Endothelial cell (in vitro differentiated cells): ENCODE results near the gene RBM48. TPM values are rescaled to one million over a fixed set of nuclear protein-coding genes. Genes with fewer than 3 reads are reported as not detected.
"Not testable (repeated sequence)": the region's sequence is repeated elsewhere in the genome, so short reads cannot be mapped to it uniquely, and the experiment has no call there.

ENCODE experiments used
- DNase-seq: peaks from one replicate; pipeline ENCODE4 v3.0.0; 2021; ENCODE audit warnings: low spot score
- H3K27ac Mint-ChIP-seq: one replicate; pipeline ENCODE4 v1.8.0; 2021; ENCODE audit warnings: mixed read lengths, inconsistent platforms; ENCODE audit not compliant: unreplicated experiment
- H3K27me3 Mint-ChIP-seq: one replicate; pipeline ENCODE4 v1.8.0; 2021; ENCODE audit warnings: mild to moderate bottlenecking, moderate library complexity, mixed read lengths, inconsistent platforms; ENCODE audit not compliant: unreplicated experiment
- H3K36me3 Mint-ChIP-seq: one replicate; pipeline ENCODE4 v1.8.0; 2021; ENCODE audit warnings: mild to moderate bottlenecking, low read depth, mixed read lengths, inconsistent platforms; ENCODE audit not compliant: unreplicated experiment
- H3K4me1 Mint-ChIP-seq: one replicate; pipeline ENCODE4 v1.8.0; 2021; ENCODE audit warnings: mild to moderate bottlenecking, mixed read lengths, inconsistent platforms; ENCODE audit not compliant: unreplicated experiment
- H3K4me3 Mint-ChIP-seq: one replicate; pipeline ENCODE4 v1.8.0; 2021; ENCODE audit warnings: mild to moderate bottlenecking, mixed read lengths, inconsistent platforms; ENCODE audit not compliant: unreplicated experiment
- H3K9me3 Mint-ChIP-seq: one replicate; pipeline ENCODE4 v1.8.0; 2021; ENCODE audit warnings: mixed read lengths, inconsistent platforms; ENCODE audit not compliant: unreplicated experiment
- long read RNA-seq: library from polyadenylated mRNA; unstranded; transcript quantifications from one replicate; pipeline ENCODE4 v2.0.0, GENCODE V29; 2020; ENCODE audit not compliant: unreplicated experiment
- total RNA-seq: library from RNA; stranded (reverse); fragmentation: NEBNext Ultra II Directional; extraction: Animal tissue kit (Norgen Biotek cat#: 25700); gene quantifications from one replicate; pipeline ENCODE4 v1.2.1, GENCODE V29; 2021; ENCODE audit not compliant: unreplicated experiment
- TF ChIP-seq, protein P1 (sequence below): fragments of 200-600 bp; sonication (generic); IDR thresholded peaks from one replicate; pipeline ENCODE4 v1.5.0; 2021; ENCODE audit warnings: antibody characterized with exemption; ENCODE audit not compliant: unreplicated experiment

The RBM48 gene
- 17.3 TPM for total RNA-seq
- long read RNA-seq, transcript RBM48-201 (5 exons, 1,742 nt), result major isoform, 17 of 20 reads
- long read RNA-seq, partial matches to known transcripts, result 0 of 20 reads
- long read RNA-seq, other reads (novel, unspliced or antisense), result 3 of 20 reads

- H3K9me3 Mint-ChIP-seq, result no peaks in the 10 kb centered on the region
- peak; percentile 92 for DNase-seq
- peaks cover 4% of the 10 kb centered on the region for H3K27me3 Mint-ChIP-seq
- H3K36me3 Mint-ChIP-seq, result peaks cover 25% of the 10 kb centered on the region
- TF ChIP-seq, protein P1, sequence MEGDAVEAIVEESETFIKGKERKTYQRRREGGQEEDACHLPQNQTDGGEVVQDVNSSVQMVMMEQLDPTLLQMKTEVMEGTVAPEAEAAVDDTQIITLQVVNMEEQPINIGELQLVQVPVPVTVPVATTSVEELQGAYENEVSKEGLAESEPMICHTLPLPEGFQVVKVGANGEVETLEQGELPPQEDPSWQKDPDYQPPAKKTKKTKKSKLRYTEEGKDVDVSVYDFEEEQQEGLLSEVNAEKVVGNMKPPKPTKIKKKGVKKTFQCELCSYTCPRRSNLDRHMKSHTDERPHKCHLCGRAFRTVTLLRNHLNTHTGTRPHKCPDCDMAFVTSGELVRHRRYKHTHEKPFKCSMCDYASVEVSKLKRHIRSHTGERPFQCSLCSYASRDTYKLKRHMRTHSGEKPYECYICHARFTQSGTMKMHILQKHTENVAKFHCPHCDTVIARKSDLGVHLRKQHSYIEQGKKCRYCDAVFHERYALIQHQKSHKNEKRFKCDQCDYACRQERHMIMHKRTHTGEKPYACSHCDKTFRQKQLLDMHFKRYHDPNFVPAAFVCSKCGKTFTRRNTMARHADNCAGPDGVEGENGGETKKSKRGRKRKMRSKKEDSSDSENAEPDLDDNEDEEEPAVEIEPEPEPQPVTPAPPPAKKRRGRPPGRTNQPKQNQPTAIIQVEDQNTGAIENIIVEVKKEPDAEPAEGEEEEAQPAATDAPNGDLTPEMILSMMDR, result peak; percentile 21
- H3K4me1 Mint-ChIP-seq, result peaks cover 18% of the 10 kb centered on the region
- H3K4me3 Mint-ChIP-seq, result peak within 1 kb of the TSS; percentile 96
- H3K27ac Mint-ChIP-seq, result peak within 1 kb of the TSS; percentile 99
Observed at GRCh38 chr7:92528188-92528957, at the start of gene RBM48, which contains the start of gene PEX1. Gene RBM48 (plus strand): TSS chr7:92528795. CDS start chr7:92528814, 19 bp downstream. Gene PEX1 (minus strand): TSS chr7:92528520. CDS start chr7:92528435, 85 bp downstream.

- H3K27ac Mint-ChIP-seq, result not testable (repeated sequence)
Observed at GRCh38 chr7:92479146-92479545, 49.4 kb upstream of the RBM48 start.

DNA sequence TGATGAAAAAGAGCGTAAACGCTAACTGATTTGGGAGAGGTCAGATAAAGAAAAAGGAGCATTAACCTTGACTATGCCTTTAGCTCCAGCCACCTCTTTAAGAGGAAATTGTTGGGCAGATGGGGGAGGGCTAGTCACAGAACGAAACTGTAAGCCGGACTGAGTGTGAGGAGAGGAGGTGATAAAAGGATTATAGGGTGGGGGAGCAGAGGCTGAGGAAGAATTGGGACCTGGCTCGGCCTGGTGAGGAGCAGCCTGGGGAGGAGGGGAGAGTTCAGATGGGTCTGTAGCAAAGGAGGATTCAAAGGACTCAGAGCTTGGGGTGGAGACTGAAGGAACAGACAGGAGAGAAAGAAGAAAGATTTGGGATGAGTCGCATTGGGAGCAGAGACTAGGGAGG is 45.0 kb upstream of the RBM48 start:
- peaks cover 15% of the 10 kb centered on the region for H3K36me3 Mint-ChIP-seq
- not testable (repeated sequence) for H3K27me3 Mint-ChIP-seq, H3K27ac Mint-ChIP-seq, H3K9me3 Mint-ChIP-seq, DNase-seq, H3K4me1 Mint-ChIP-seq, H3K4me3 Mint-ChIP-seq

More at GRCh38 chr7:92479146-92479545, 49.4 kb upstream of the RBM48 start:
- not testable (repeated sequence) for DNase-seq, H3K27me3 Mint-ChIP-seq, H3K4me1 Mint-ChIP-seq, H3K9me3 Mint-ChIP-seq, H3K36me3 Mint-ChIP-seq, H3K4me3 Mint-ChIP-seq

- H3K9me3 Mint-ChIP-seq, H3K27me3 Mint-ChIP-seq, H3K4me1 Mint-ChIP-seq, DNase-seq, H3K27ac Mint-ChIP-seq, H3K4me3 Mint-ChIP-seq: not testable (repeated sequence)
- peaks cover 15% of the 10 kb centered on the region for H3K36me3 Mint-ChIP-seq
Observed at GRCh38 chr7:92484226-92484625, 44.4 kb upstream of the RBM48 start.

DNA sequence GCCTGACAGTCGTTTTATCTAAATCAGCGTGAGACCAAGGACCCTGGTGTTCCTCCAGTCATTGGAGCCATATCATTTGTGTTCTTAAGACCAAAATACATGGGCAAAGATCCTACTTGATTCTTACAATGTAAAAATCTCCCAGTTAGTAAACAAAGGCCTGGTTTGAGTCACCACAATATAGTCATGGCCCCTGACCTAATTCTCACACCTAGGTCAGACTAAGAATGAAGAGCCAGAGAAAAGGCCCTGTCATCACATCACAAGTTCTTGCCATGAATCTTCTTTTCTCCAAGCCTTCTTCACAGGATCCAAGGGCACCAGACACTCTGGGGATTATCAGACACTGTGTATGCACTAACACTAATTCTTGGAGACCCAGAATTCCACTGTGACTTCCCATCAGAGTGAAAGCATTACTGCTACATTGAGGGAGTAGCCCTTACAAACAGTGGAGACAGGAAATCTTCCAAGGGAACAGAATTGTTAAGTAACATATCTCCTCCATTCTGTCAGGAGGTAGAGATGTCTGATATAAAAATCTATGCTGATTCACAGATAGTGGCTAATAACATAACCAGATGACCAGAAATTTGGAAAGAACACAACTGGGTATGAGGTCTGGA is 43.2 kb upstream of the RBM48 start:
- peaks cover 15% of the 10 kb centered on the region for H3K36me3 Mint-ChIP-seq
- peaks cover 1% of the 10 kb centered on the region for H3K27me3 Mint-ChIP-seq
- H3K27ac Mint-ChIP-seq, result no peak overlapping the region
- H3K4me1 Mint-ChIP-seq, result no peaks in the 10 kb centered on the region
- no peak overlapping the region for H3K4me3 Mint-ChIP-seq
- no peaks in the 10 kb centered on the region for H3K9me3 Mint-ChIP-seq
- TF ChIP-seq, protein P1, result no peak
- no peak for DNase-seq

GRCh38 chr7:92485974-92486373 is 42.6 kb upstream of the RBM48 start:
- DNase-seq, result no peak
- TF ChIP-seq, protein P1, result no peak
- H3K4me3 Mint-ChIP-seq, result no peak overlapping the region
- peaks cover 1% of the 10 kb centered on the region for H3K27me3 Mint-ChIP-seq
- H3K36me3 Mint-ChIP-seq, result peaks cover 18% of the 10 kb centered on the region
- H3K4me1 Mint-ChIP-seq, result no peaks in the 10 kb centered on the region
- H3K9me3 Mint-ChIP-seq, result no peaks in the 10 kb centered on the region
- H3K27ac Mint-ChIP-seq, result no peak overlapping the region
